B cell (primary cell): ENCODE measurements around the gene HMGB2.

Experiments
- EZH2 ChIP-seq: IDR thresholded peaks from 2 replicates; pipeline ENCODE4 v1.6.1; 2012; ENCODE audit warnings: borderline replicate concordance, low read depth, mild to moderate bottlenecking, moderate library complexity, low read length; ENCODE audit not compliant: insufficient read depth, poor library complexity, severe bottlenecking
- TF ChIP-seq, protein P1 (sequence below): fragments of 200-600 bp; IDR thresholded peaks from one replicate; pipeline ENCODE4 v1.8.0; 2022; ENCODE audit warnings: antibody characterized with exemption, mild to moderate bottlenecking

DNA sequence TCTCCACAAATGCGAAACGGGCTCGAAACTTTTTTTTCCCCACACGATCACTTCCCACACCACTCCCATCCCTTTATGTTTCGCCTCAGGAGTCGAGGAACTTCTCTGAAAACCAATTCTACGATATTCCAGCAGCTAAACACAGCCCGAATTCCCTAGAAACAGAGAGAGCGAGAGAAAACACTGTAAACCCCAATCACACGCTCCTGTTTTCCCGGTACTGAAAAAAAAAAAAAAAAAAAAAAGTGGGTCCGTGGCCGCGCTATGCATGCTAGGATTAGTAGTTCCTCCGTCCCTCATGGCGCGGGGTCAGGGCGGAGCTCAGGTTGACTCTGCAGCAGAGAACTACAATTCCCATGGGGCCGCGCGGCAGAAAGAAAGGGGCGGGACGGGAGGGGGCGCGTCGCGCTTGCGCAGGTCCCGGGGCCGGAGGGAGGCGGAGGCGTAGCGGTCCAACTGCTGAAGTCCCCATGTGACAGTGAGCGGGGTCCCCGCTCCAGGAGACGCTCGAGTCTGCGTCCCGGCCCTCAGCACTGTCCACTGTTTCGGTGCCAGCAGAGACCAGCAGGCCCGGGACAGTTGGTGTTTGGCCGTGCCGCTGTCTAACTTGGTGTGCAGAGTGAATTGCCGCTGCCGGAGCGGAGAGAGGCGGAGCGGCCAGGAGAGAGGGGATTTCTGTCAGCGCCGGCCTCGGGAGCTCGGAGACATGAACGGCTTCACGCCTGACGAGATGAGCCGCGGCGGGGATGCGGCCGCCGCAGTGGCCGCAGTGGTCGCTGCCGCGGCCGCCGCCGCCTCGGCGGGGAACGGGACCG is 36.5 kb upstream of the HMGB2 start, which contains the start of gene SAP30:
- TF ChIP-seq, protein P1, sequence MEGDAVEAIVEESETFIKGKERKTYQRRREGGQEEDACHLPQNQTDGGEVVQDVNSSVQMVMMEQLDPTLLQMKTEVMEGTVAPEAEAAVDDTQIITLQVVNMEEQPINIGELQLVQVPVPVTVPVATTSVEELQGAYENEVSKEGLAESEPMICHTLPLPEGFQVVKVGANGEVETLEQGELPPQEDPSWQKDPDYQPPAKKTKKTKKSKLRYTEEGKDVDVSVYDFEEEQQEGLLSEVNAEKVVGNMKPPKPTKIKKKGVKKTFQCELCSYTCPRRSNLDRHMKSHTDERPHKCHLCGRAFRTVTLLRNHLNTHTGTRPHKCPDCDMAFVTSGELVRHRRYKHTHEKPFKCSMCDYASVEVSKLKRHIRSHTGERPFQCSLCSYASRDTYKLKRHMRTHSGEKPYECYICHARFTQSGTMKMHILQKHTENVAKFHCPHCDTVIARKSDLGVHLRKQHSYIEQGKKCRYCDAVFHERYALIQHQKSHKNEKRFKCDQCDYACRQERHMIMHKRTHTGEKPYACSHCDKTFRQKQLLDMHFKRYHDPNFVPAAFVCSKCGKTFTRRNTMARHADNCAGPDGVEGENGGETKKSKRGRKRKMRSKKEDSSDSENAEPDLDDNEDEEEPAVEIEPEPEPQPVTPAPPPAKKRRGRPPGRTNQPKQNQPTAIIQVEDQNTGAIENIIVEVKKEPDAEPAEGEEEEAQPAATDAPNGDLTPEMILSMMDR: no peak
- no peak for TF ChIP-seq EZH2
